Peyer's patch (tissue), 4 donors: ENCODE data around the gene CRIP3.

Source experiments
- CTCF ChIP-seq, 6 experiments: fragments of 450-650 bp in 4 of 6; fragments of 200-600 bp in 2 of 6; sonication (generic) in 1 of 6; IDR thresholded peaks; one replicate each; pipeline ENCODE4 v1.5.1; 2017 to 2019; ENCODE audit warnings: antibody characterized with exemption in 6 of 6, mild to moderate bottlenecking in 3 of 6, moderate library complexity in 1 of 6
- POLR2A ChIP-seq, 2 donors: fragments of 450-650 bp; IDR thresholded peaks; one replicate each; pipeline ENCODE4 v1.5.1; 2017; ENCODE audit warnings: antibody characterized with exemption in 2 of 2, mild to moderate bottlenecking in 2 of 2, moderate library complexity in 2 of 2

- no peak for TF ChIP-seq CTCF (IDR thresholded peaks at IDR 0.05)
- TF ChIP-seq POLR2A (IDR thresholded peaks at IDR 0.05), result no peak
These were observed 2.5 kb downstream of the CRIP3 start for GRCh38 chr6:43306086-43306485.
